Breast epithelium (tissue), 4 donors: ENCODE measurements around the gene TBC1D30. TPM values are rescaled to one million over a fixed set of nuclear protein-coding genes. Genes with fewer than 3 reads are reported as not detected.

ENCODE experiments used
- DNase-seq, 2 donors: peaks; one replicate each; pipeline ENCODE4 v3.0.0-alpha.2; 2019; ENCODE audit warnings: low spot score in 2 of 2
- H3K27ac ChIP-seq, 2 donors: fragments of 200-600 bp; sonication (generic) in 1 of 2; one replicate each; pipeline ENCODE4 v1.5.1; 2016 to 2019; ENCODE audit warnings: mild to moderate bottlenecking in 1 of 2
- H3K27me3 ChIP-seq, 2 donors: fragments of 200-600 bp; sonication (generic) in 1 of 2; one replicate each; pipeline versions ENCODE4 v1.5.1 to v1.6.0; 2017 to 2019; ENCODE audit warnings: control low read depth in 1 of 2, mild to moderate bottlenecking in 1 of 2
- H3K36me3 ChIP-seq: fragments of 200-600 bp; one replicate; pipeline ENCODE4 v1.5.1; 2019
- H3K4me1 ChIP-seq, 2 donors: fragments of 200-600 bp; sonication (generic); one replicate each; pipeline ENCODE4 v1.5.1; 2016 to 2019; ENCODE audit warnings: control low read depth in 1 of 2
- H3K4me3 ChIP-seq, 3 donors: fragments of 200-600 bp; sonication (generic); 1 replicate in 2 of 3; 2 replicates in 1 of 3; pipeline ENCODE4 v1.5.1; 2016 to 2019; ENCODE audit warnings: mild to moderate bottlenecking in 3 of 3, moderate library complexity in 2 of 3
- H3K9me3 ChIP-seq, 2 donors: fragments of 200-600 bp; sonication (generic) in 1 of 2; one replicate each; pipeline ENCODE4 v1.5.1; 2016 to 2019; ENCODE audit warnings: control low read depth in 1 of 2
- POLR2A ChIP-seq: fragments of 450-650 bp; IDR thresholded peaks from one replicate; pipeline ENCODE4 v1.6.1; 2016; ENCODE audit warnings: antibody characterized with exemption, mild to moderate bottlenecking, moderate library complexity
- POLR2AphosphoS5 ChIP-seq, 3 donors: sonication (generic); formaldehyde crosslinking; IDR thresholded peaks; one replicate each; pipeline ENCODE4 v1.6.1; 2017; ENCODE audit warnings: antibody characterized with exemption in 3 of 3
- intact Hi-C: fragments of 100-400 bp; cut with DNase I; formaldehyde crosslinking; loops from one replicate; pipeline ENCODE4 v1.15.1; 2023; ENCODE audit warnings: low total_unique reads
- total RNA-seq, 3 donors: library from RNA; depleted of rRNA; stranded (reverse); fragments of >200 nt; gene quantifications; one replicate each; pipeline ENCODE4 v1.1.0, GENCODE V29; 2016
- TF ChIP-seq, protein P1 (sequence below), 3 donors: fragments of 450-650 bp; IDR thresholded peaks; one replicate each; pipeline ENCODE4 v1.5.1; 2016 to 2017; ENCODE audit warnings: antibody characterized with exemption in 3 of 3, mild to moderate bottlenecking in 3 of 3, moderate library complexity in 3 of 3

Gene TBC1D30
- total RNA-seq, 3 donors from 2014 or later = 3.2 to 16.4 (median 11.9) TPM

DNA sequence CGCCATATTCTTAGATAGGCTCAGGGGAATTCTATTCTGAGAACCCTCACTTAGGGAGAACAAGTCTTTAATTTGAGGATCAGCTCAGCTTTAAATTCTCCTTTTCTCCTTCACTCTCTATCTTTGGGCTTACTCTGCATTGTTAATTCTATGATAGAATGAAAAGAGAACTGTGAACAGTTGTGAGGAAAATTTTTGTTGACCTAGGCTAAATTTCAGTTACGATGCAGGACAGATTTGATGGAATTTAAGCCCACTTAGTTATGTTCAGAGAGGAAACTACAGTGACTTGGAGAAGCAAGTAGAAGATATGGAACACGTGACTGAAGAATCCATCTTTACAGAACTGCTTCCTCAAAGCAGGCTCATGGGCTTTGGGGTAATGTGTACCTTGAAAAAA, 82.7 kb downstream of the TBC1D30 start:
- no peak for TF ChIP-seq POLR2AphosphoS5 (IDR thresholded peaks at IDR 0.05)
- no peaks in the 10 kb centered on the region for H3K27me3 ChIP-seq
- intact Hi-C loops = no loop called here
- no peak overlapping the region for H3K4me3 ChIP-seq
- H3K9me3 ChIP-seq = no peaks in the 10 kb centered on the region
- no peak overlapping the region for H3K27ac ChIP-seq
- H3K4me1 ChIP-seq = no peaks in the 10 kb centered on the region
- no peak for DNase-seq
- H3K36me3 ChIP-seq = no peaks in the 10 kb centered on the region

DNA sequence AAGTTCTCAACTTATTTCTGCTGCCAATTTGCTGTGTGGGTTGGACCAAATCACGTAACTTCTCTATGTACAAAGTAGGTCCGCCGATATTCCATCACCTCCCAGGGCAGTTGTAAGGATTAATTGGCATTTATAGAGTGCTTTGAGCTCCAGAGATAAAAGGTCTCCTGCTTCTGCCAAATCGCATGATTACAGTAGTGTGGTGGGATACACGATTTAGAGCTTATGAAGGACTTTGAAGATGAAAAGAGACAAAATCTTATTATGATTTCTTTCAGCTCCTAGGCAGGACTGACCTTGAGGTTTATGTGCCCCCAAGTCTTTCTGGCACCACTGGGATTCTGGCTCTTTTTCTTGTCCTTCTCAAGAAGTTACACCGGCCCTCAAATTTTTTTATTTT, 84.7 kb downstream of the TBC1D30 start:
- intact Hi-C loops = no loop called here
- Histone ChIP-seq H3K4me3 (no peak overlapping the region), H3K27me3 (no peaks in the 10 kb centered on the region), H3K9me3 (no peaks in the 10 kb centered on the region), H3K36me3 (no peaks in the 10 kb centered on the region), H3K27ac (no peak overlapping the region), H3K4me1 (no peaks in the 10 kb centered on the region)
- no peak for DNase-seq
- TF ChIP-seq, protein P1, sequence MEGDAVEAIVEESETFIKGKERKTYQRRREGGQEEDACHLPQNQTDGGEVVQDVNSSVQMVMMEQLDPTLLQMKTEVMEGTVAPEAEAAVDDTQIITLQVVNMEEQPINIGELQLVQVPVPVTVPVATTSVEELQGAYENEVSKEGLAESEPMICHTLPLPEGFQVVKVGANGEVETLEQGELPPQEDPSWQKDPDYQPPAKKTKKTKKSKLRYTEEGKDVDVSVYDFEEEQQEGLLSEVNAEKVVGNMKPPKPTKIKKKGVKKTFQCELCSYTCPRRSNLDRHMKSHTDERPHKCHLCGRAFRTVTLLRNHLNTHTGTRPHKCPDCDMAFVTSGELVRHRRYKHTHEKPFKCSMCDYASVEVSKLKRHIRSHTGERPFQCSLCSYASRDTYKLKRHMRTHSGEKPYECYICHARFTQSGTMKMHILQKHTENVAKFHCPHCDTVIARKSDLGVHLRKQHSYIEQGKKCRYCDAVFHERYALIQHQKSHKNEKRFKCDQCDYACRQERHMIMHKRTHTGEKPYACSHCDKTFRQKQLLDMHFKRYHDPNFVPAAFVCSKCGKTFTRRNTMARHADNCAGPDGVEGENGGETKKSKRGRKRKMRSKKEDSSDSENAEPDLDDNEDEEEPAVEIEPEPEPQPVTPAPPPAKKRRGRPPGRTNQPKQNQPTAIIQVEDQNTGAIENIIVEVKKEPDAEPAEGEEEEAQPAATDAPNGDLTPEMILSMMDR (IDR thresholded peaks at IDR 0.05) = no peak
- TF ChIP-seq POLR2AphosphoS5 (IDR thresholded peaks at IDR 0.05) (no peak), POLR2A (no peak)

DNA sequence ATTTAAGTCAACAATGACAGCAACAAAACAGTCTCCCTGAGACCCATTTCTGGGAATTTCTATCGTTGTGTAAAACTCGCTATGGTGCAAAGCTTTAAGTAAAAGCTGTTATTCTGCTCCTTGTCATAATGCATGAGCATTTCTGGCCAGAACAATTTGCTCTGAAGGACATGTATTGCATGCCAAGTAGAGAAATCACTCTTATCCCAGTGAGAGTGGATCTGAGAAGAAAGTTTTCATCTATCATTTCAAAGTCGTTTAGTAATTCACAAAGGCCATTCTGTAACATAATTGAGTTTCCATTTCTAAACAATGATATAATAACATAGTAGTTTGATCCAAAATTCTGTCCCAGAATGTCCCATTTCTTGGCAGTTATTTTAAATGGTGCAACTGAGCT, 86.6 kb downstream of the TBC1D30 start:
- H3K36me3 ChIP-seq = no peaks in the 10 kb centered on the region
- no peaks in the 10 kb centered on the region for H3K27me3 ChIP-seq
- no peaks in the 10 kb centered on the region for H3K4me1 ChIP-seq
- no peak overlapping the region for H3K4me3 ChIP-seq
- no peak overlapping the region for H3K27ac ChIP-seq
- intact Hi-C loops = no loop called here
- H3K9me3 ChIP-seq = no peaks in the 10 kb centered on the region
- TF ChIP-seq POLR2AphosphoS5 (IDR thresholded peaks at IDR 0.05) = no peak
- no peak for TF ChIP-seq POLR2A
- TF ChIP-seq, protein P1 (IDR thresholded peaks at IDR 0.05) = no peak
- DNase-seq = no peak

DNA sequence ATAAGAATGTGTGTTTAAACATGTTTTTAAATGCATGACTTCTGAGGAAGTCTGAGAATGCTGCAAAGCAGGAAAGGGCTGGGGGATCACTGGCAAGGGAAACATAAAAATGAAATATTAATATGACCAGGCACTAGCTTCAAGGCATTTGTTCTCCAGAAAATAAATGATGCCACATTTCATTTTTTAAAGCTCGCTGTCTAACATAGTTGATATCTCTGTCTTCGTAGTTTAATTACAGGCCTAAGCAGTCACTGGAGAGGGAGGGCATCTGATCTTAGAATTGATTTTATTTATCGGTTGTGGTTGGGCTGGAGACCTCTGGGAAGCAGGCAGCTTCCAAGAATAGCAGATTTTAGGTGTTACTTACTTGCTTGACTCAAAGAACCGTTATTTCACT, 87.5 kb downstream of the TBC1D30 start:
- intact Hi-C loops = no loop called here
- Histone ChIP-seq H3K4me3 (no peak overlapping the region), H3K36me3 (no peaks in the 10 kb centered on the region), H3K4me1 (no peaks in the 10 kb centered on the region), H3K9me3 (no peaks in the 10 kb centered on the region), H3K27ac (no peak overlapping the region), H3K27me3 (no peaks in the 10 kb centered on the region)
- DNase-seq = no peak
- TF ChIP-seq POLR2AphosphoS5 (IDR thresholded peaks at IDR 0.05) (no peak), POLR2A (no peak)
- TF ChIP-seq, protein P1 (IDR thresholded peaks at IDR 0.05) = no peak

DNA sequence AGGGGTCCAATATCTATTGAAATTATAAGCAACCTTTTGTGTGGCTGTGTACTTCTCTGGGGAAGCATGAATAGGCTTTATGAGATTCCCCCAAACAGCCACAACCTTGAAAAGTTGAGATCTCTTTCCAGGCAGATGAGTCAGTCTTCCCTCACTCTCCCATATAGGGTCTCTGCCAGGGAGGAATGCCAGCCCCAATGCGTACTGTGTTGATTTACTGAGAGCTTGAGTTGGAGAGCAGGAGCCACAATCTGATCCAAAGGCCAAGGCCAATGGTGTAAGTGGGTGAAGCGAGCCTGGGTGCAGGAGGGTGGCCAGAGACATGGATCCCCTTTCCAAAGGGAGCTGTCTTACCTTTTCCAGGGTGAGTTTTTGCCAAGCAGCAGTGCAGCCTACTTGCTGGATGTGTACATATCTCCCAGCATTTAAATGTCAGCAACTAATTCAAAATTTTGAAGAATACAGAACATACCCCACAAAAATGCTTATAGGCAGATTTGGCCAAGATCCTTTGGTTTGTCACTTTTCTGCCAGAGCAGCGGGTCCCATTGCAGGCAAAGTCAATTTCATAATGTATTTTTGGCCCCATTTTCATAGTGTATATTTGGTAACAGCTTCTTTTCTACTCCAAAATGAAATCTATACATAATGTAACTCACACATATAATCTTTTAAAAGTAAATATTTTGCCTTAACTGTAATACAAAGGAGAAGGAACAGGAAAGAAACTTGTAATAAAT, 88.2 kb downstream of the TBC1D30 start:
- H3K27ac ChIP-seq = no peak overlapping the region
- intact Hi-C loops = no loop called here
- no peaks in the 10 kb centered on the region for H3K36me3 ChIP-seq
- no peak overlapping the region for H3K4me3 ChIP-seq
- H3K27me3 ChIP-seq = no peaks in the 10 kb centered on the region
- H3K9me3 ChIP-seq = no peaks in the 10 kb centered on the region
- H3K4me1 ChIP-seq = no peaks in the 10 kb centered on the region
- no peak for DNase-seq
- TF ChIP-seq, protein P1 (IDR thresholded peaks at IDR 0.05) = no peak
- TF ChIP-seq POLR2A (no peak), POLR2AphosphoS5 (IDR thresholded peaks at IDR 0.05) (no peak)
